IMR-90 (cell line): ENCODE measurements around the gene LOC101059915.

Experiments
- ATAC-seq: fragments of 200-7000 bp; cut with Tn5 transposase; 2 replicates; pipeline ENCODE4 v1.9.1; 2020; ENCODE audit warnings: low read depth, mild to moderate bottlenecking, moderate library complexity
- BruUV-seq: library from RNA; stranded (reverse); fragments of 400-500 nt; replicated peaks from 2 replicates; lab custom pipeline; 2021; lab: Mats Ljungman, UMichigan
- CTCF ChIA-PET: fragments of 300-600 bp; formaldehyde crosslinking; extraction: SDS; loops from one replicate; lab custom pipeline; 2021; ENCODE audit warnings: antibody characterized with exemption; lab: Yijun Ruan, JAX
- POLR2A ChIA-PET: fragments of 300-600 bp; sonication (Branson Sonifier 250); formaldehyde crosslinking; loops from one replicate; lab custom pipeline; 2022; ENCODE audit warnings: antibody characterized with exemption; ENCODE audit not compliant: unreplicated experiment; lab: Charles Lee
- DNase-seq: peaks from one replicate; pipeline ENCODE4 v3.0.0; 2013
- H2AFZ ChIP-seq: replicated peaks from 2 replicates; pipeline ENCODE3; 2013; ENCODE audit warnings: low read length, mild to moderate bottlenecking; ENCODE audit not compliant: poor library complexity
- H2AK5ac ChIP-seq: 2 replicates; pipeline ENCODE4 v1.6.1; 2013; ENCODE audit warnings: low read depth, low read length, inconsistent platforms
- H2AK9ac ChIP-seq: replicated peaks from 2 replicates; pipeline ENCODE3; 2013; ENCODE audit warnings: mild to moderate bottlenecking, low read depth, low read length, moderate library complexity; ENCODE audit not compliant: poor library complexity
- H2BK120ac ChIP-seq: 2 replicates; pipeline ENCODE4 v1.6.1; 2013; ENCODE audit warnings: low read depth, low read length, inconsistent platforms
- H2BK15ac ChIP-seq: 3 replicates; pipeline ENCODE4 v1.6.1; 2013; ENCODE audit warnings: low read depth, low read length, inconsistent platforms
- H2BK20ac ChIP-seq: 2 replicates; pipeline ENCODE4 v1.6.1; 2013; ENCODE audit warnings: low read depth, mild to moderate bottlenecking, inconsistent platforms, low read length, moderate library complexity
- H2BK5ac ChIP-seq: 2 replicates; pipeline ENCODE4 v1.6.1; 2013; ENCODE audit warnings: mild to moderate bottlenecking, low read depth, low read length, inconsistent platforms; ENCODE audit not compliant: poor library complexity, severe bottlenecking
- H3K14ac ChIP-seq: replicated peaks from 2 replicates; pipeline ENCODE4 v1.6.1; 2013; ENCODE audit warnings: low read depth, low read length, inconsistent platforms
- H3K18ac ChIP-seq: 2 replicates; pipeline ENCODE4 v1.6.1; 2013; ENCODE audit warnings: low read depth, low read length, control low read depth
- H3K23ac ChIP-seq: 2 replicates; pipeline ENCODE4 v1.6.1; 2013; ENCODE audit warnings: low read depth, low read length, inconsistent platforms
- H3K27ac ChIP-seq: 2 replicates; pipeline ENCODE4 v1.5.1; 2013; ENCODE audit warnings: mild to moderate bottlenecking, control low read depth, low read length; ENCODE audit not compliant: insufficient read depth
- H3K27me3 ChIP-seq: 2 replicates; pipeline ENCODE4 v1.6.1; 2013; ENCODE audit warnings: low read length; ENCODE audit not compliant: control insufficient read depth, insufficient read depth
- H3K36me3 ChIP-seq: 2 replicates; pipeline ENCODE4 v1.6.1; 2013; ENCODE audit warnings: low read length, mixed read lengths; ENCODE audit not compliant: control insufficient read depth, insufficient read depth
- H3K4ac ChIP-seq: 2 replicates; pipeline ENCODE4 v1.6.1; 2013; ENCODE audit warnings: low read depth, low read length, inconsistent platforms
- H3K4me1 ChIP-seq: 2 replicates; pipeline ENCODE4 v1.6.1; 2013; ENCODE audit warnings: low read length, mixed read lengths; ENCODE audit not compliant: control insufficient read depth, insufficient read depth
- H3K4me2 ChIP-seq: 2 replicates; pipeline ENCODE4 v1.6.1; 2013; ENCODE audit warnings: low read depth, mild to moderate bottlenecking, control low read depth, low read length, moderate library complexity
- H3K4me3 ChIP-seq: 2 replicates; pipeline ENCODE4 v1.5.1; 2013; ENCODE audit warnings: low read depth, mild to moderate bottlenecking, control low read depth, low read length, moderate library complexity; ENCODE audit not compliant: insufficient read depth
- H3K56ac ChIP-seq: 2 replicates; pipeline ENCODE4 v1.6.1; 2013; ENCODE audit warnings: low read length, inconsistent platforms; ENCODE audit not compliant: insufficient read depth; ENCODE audit errors: extremely low read depth
- H3K79me1 ChIP-seq, 2 experiments: 2 replicates each; pipeline ENCODE4 v1.6.1; 2013; ENCODE audit warnings: low read length in 2 of 2, inconsistent platforms in 1 of 2, low read depth in 1 of 2
- H3K9ac ChIP-seq: 2 replicates; pipeline ENCODE4 v1.6.1; 2013; ENCODE audit warnings: low read depth, low read length, control low read depth
- H3K9me1 ChIP-seq: 2 replicates; pipeline ENCODE4 v1.6.1; 2013; ENCODE audit warnings: low read length, inconsistent platforms; ENCODE audit not compliant: insufficient read depth
- H3K9me3 ChIP-seq: 2 replicates; pipeline ENCODE4 v1.6.1; 2013; ENCODE audit warnings: low read length; ENCODE audit not compliant: control insufficient read depth, insufficient read depth
- H4K20me1 ChIP-seq: 2 replicates; pipeline ENCODE4 v1.6.1; 2013; ENCODE audit warnings: low read length, inconsistent platforms; ENCODE audit not compliant: insufficient read depth
- H4K5ac ChIP-seq: 2 replicates; pipeline ENCODE4 v1.6.1; 2013; ENCODE audit warnings: mild to moderate bottlenecking, low read depth, low read length, control low read depth
- H4K8ac ChIP-seq, 2 experiments: 2 replicates each; pipeline ENCODE4 v1.6.1; 2013; ENCODE audit warnings: low read depth in 2 of 2, low read length in 2 of 2, control low read depth in 1 of 2, inconsistent platforms in 1 of 2
- H4K91ac ChIP-seq: 2 replicates; pipeline ENCODE4 v1.6.1; 2013; ENCODE audit warnings: low read depth, low read length, inconsistent platforms; ENCODE audit not compliant: insufficient read depth
- MAFK ChIP-seq: IDR thresholded peaks from 2 replicates; pipeline ENCODE4 v1.6.1; 2012; ENCODE audit warnings: low read depth, low read length, improper control_type of control experiment
- MAZ ChIP-seq: IDR thresholded peaks from 2 replicates; pipeline ENCODE4 v1.6.1; 2012; ENCODE audit warnings: low read depth, mild to moderate bottlenecking, low read length, improper control_type of control experiment, moderate library complexity, borderline replicate concordance
- POLR2A ChIP-seq: IDR thresholded peaks from 2 replicates; pipeline ENCODE4 v1.6.1; 2012; ENCODE audit warnings: mild to moderate bottlenecking, low read depth, low read length
- RFX5 ChIP-seq: IDR thresholded peaks from 2 replicates; pipeline ENCODE4 v1.8.0; 2012; ENCODE audit warnings: low read depth, mild to moderate bottlenecking, low read length, moderate library complexity
- WGBS, 2 experiments: methylation state at CpG; one replicate each; pipeline versions ENCODE4 v1.1.5 to v1.1.7; 2013; ENCODE audit warnings: missing lambda C conversion rate in 2 of 2; ENCODE audit not compliant: insufficient read length in 1 of 2; ENCODE audit errors: extremely low coverage in 2 of 2; 5-methylcytosine and 5-hydroxymethylcytosine counted together
- dilution Hi-C: fragments of 300-500 bp; cut with HindIII; formaldehyde crosslinking; loops from one replicate; pipeline ENCODE4 v1.14.3; 2018; ENCODE audit warnings: low sequenced_read_pairs; ENCODE audit not compliant: unreplicated experiment
- in situ Hi-C: fragments of 300-500 bp; cut with MboI; formaldehyde crosslinking; loops from 3 replicates; pipeline ENCODE4 v1.14.3; 2019; ENCODE audit warnings: low sequenced_read_pairs, inconsistent platforms, mixed read lengths
- intact Hi-C: fragments of 100-400 bp; cut with micrococcal nuclease; formaldehyde crosslinking; loops from 2 replicates; pipeline ENCODE4 v1.10.0; 2022
- TF ChIP-seq, protein P1 (sequence below): fragments of 150-350 bp; IDR thresholded peaks from 2 replicates; pipeline ENCODE4 v1.6.1; 2016; ENCODE audit warnings: low read depth, mild to moderate bottlenecking, low read length, moderate library complexity, borderline replicate concordance
- TF ChIP-seq, protein P2 (sequence below): conservative IDR thresholded peaks from 2 replicates; pipeline ENCODE4 v1.5.1; 2012; ENCODE audit warnings: mild to moderate bottlenecking, low read depth, low read length, improper control_type of control experiment
- TF ChIP-seq, protein P3 (sequence below): fragments of 150-350 bp; IDR thresholded peaks from 2 replicates; pipeline ENCODE4 v1.6.1; 2017; ENCODE audit warnings: mild to moderate bottlenecking, antibody characterized with exemption, low read length, low read depth

Gene LOC101059915

DNA sequence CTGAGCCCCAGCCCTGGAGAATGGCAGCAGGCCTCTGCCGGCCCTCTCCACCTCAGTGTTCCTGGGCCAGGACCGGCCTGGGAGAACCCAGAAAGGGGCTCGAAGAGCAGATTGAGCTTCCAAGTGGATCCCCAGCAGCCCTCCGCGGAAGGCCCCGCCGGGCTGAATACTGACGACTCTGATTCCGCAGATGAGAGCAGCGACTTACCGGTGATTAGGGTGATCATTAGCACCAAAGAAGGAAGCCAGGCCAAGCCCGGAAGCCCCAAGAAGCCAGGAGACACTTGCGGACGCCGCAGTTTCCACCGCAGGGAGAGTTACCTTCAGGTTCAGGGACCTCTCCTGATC lies 876 bp downstream of the LOC101059915 start:
- Histone ChIP-seq H3K4me1 (no peaks in the 10 kb centered on the region), H3K18ac (no peak overlapping the region), H3K9me1 (no peaks in the 10 kb centered on the region), H4K8ac (no peak overlapping the region), H4K20me1 (no peaks in the 10 kb centered on the region), H2BK5ac (no peak overlapping the region), H3K27me3 (peaks cover 15% of the 10 kb centered on the region), H2BK20ac (no peak overlapping the region), H2AK9ac (no peak overlapping the region), H3K4me2 (no peak overlapping the region), H2BK15ac (no peak overlapping the region), H2BK120ac (no peak overlapping the region), H3K4ac (no peak overlapping the region), H2AFZ (no peak overlapping the region), H3K9me3 (peaks cover 2% of the 10 kb centered on the region; the same call in 1 of the 2 replicates), H2AK5ac (no peak overlapping the region), H3K9ac (no peak overlapping the region), H3K79me1 (no peaks in the 10 kb centered on the region), H3K36me3 (no peaks in the 10 kb centered on the region), H4K91ac (no peak overlapping the region), H3K23ac (no peak overlapping the region), H3K27ac (no peak overlapping the region), H3K4me3 (no peak overlapping the region), H3K56ac (no peak overlapping the region), H4K5ac (no peak overlapping the region), H3K14ac (no peak overlapping the region)
- TF ChIP-seq, protein P1, sequence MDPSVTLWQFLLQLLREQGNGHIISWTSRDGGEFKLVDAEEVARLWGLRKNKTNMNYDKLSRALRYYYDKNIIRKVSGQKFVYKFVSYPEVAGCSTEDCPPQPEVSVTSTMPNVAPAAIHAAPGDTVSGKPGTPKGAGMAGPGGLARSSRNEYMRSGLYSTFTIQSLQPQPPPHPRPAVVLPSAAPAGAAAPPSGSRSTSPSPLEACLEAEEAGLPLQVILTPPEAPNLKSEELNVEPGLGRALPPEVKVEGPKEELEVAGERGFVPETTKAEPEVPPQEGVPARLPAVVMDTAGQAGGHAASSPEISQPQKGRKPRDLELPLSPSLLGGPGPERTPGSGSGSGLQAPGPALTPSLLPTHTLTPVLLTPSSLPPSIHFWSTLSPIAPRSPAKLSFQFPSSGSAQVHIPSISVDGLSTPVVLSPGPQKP = no peak
- TF ChIP-seq, protein P2, sequence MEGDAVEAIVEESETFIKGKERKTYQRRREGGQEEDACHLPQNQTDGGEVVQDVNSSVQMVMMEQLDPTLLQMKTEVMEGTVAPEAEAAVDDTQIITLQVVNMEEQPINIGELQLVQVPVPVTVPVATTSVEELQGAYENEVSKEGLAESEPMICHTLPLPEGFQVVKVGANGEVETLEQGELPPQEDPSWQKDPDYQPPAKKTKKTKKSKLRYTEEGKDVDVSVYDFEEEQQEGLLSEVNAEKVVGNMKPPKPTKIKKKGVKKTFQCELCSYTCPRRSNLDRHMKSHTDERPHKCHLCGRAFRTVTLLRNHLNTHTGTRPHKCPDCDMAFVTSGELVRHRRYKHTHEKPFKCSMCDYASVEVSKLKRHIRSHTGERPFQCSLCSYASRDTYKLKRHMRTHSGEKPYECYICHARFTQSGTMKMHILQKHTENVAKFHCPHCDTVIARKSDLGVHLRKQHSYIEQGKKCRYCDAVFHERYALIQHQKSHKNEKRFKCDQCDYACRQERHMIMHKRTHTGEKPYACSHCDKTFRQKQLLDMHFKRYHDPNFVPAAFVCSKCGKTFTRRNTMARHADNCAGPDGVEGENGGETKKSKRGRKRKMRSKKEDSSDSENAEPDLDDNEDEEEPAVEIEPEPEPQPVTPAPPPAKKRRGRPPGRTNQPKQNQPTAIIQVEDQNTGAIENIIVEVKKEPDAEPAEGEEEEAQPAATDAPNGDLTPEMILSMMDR = no peak
- TF ChIP-seq MAZ (no peak), MAFK (no peak), RFX5 (no peak), POLR2A (no peak)
- TF ChIP-seq, protein P3, sequence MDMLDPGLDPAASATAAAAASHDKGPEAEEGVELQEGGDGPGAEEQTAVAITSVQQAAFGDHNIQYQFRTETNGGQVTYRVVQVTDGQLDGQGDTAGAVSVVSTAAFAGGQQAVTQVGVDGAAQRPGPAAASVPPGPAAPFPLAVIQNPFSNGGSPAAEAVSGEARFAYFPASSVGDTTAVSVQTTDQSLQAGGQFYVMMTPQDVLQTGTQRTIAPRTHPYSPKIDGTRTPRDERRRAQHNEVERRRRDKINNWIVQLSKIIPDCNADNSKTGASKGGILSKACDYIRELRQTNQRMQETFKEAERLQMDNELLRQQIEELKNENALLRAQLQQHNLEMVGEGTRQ = no peak
- dilution Hi-C loops = no loop called here
- 83% methylated on average over 8 of the region's 16 CpGs; no CpG with 5 or more reads in 1 of the 2 experiments for WGBS, 2 experiments
- ATAC-seq (no peak), DNase-seq (no peak)
- ChIA-PET POLR2A (no interaction called here), CTCF (no interaction called here)
- intact Hi-C loops = no loop called here
- in situ Hi-C loops = loop anchor here (25.0 kb wide), 1 partner anchor 194 kb away; no protein-coding TSS in a partner anchor
- BruUV-seq = no TSS peak
